HepG2 (cell line): Measurements from ENCODE around the gene HOXC11. TPM values are rescaled to one million over a fixed set of nuclear protein-coding genes. Genes with fewer than 3 reads are reported as not detected.

Experiments
- ATAC-seq: fragments of 200-7000 bp; cut with Tn5 transposase; 3 replicates; pipeline ENCODE4 v1.9.1; 2020; ENCODE audit warnings: mild to moderate bottlenecking, moderate library complexity
- BruUV-seq: library from RNA; stranded (reverse); fragments of 400-500 nt; replicated peaks from 2 replicates; lab custom pipeline; 2021; lab: Mats Ljungman, UMichigan
- CTCF ChIA-PET: fragments of 300-600 bp; formaldehyde crosslinking; extraction: SDS; loops from one replicate; lab custom pipeline; 2021; ENCODE audit warnings: low total read pairs, inconsistent platforms, low intra/inter-chr PET ratio; lab: Yijun Ruan, JAX
- POLR2A ChIA-PET: fragments of 350-600 bp; sonication (Branson Sonifier 250); formaldehyde crosslinking; loops from one replicate; lab custom pipeline; 2020; ENCODE audit warnings: antibody characterized with exemption, inconsistent platforms; lab: Yijun Ruan, JAX
- DNase-seq: peaks from one replicate; pipeline ENCODE4 v3.0.0-alpha.2; 2015; ENCODE audit warnings: low spot score
- FAIRE-seq: peaks from 3 replicates; lab custom pipeline; 2011; peaks lifted over from hg19 to GRCh38; lab: Jason Lieb, UNC
- H2AFZ ChIP-seq: one replicate; pipeline ENCODE4 v1.6.1; 2011; ENCODE audit warnings: low read length, inconsistent platforms
- H3K27ac ChIP-seq: fragments of 300-600 bp; 3 replicates; pipeline ENCODE4 v1.8.0; 2011; ENCODE audit warnings: mixed run types, mild to moderate bottlenecking, mixed read lengths, low read length, inconsistent platforms; ENCODE audit not compliant: insufficient read depth; ENCODE audit errors: extremely low read length
- H3K27me3 ChIP-seq, 2 experiments: fragments of 200-600 bp in 1 of 2; 2 replicates in 1 of 2; 3 replicates in 1 of 2; pipeline versions ENCODE4 v1.6.0 to v1.8.0; 2011; ENCODE audit warnings: low read length in 2 of 2, mild to moderate bottlenecking in 2 of 2, moderate library complexity in 2 of 2, inconsistent platforms in 1 of 2; ENCODE audit not compliant: insufficient read depth in 2 of 2, control insufficient read depth in 1 of 2
- H3K36me3 ChIP-seq, 2 experiments: fragments of 200-600 bp in 1 of 2; replicated peaks in 1 of 2; 2 replicates in 1 of 2; 3 replicates in 1 of 2; pipeline versions ENCODE4 v1.5.1 to v1.8.0; 2011; ENCODE audit warnings: low read length in 2 of 2, inconsistent platforms in 1 of 2; ENCODE audit not compliant: insufficient read depth in 2 of 2, control insufficient read depth in 1 of 2
- H3K4me1 ChIP-seq: 2 replicates; pipeline ENCODE4 v1.5.1; 2012; ENCODE audit warnings: low read length, inconsistent platforms; ENCODE audit not compliant: insufficient read depth
- H3K4me2 ChIP-seq: 2 replicates; pipeline ENCODE4 v1.6.0; 2011; ENCODE audit warnings: low read depth, low read length, inconsistent platforms
- H3K4me3 ChIP-seq, 3 experiments: fragments of 200-600 bp in 1 of 3; sonication (generic), shearing (Covaris generic) in 1 of 3; replicated peaks in 1 of 3; 2 replicates each; pipeline ENCODE4 v1.5.1; 2011 to 2016; ENCODE audit warnings: low read length in 3 of 3, inconsistent platforms in 2 of 3, low read depth in 2 of 3, mild to moderate bottlenecking in 2 of 3, control low read depth in 1 of 3, mixed read lengths in 1 of 3; ENCODE audit not compliant: insufficient read depth in 1 of 3
- H3K79me2 ChIP-seq: one replicate; pipeline ENCODE4 v1.6.1; 2011; ENCODE audit warnings: low read length, inconsistent platforms; ENCODE audit not compliant: insufficient read depth
- H3K9ac ChIP-seq: 2 replicates; pipeline ENCODE4 v1.6.0; 2011; ENCODE audit warnings: mild to moderate bottlenecking, low read depth, low read length, inconsistent platforms; ENCODE audit not compliant: insufficient read depth
- H3K9me3 ChIP-seq: 2 replicates; pipeline ENCODE4 v1.5.1; 2012; ENCODE audit warnings: mild to moderate bottlenecking, low read length
- H4K20me1 ChIP-seq: 2 replicates; pipeline ENCODE4 v1.6.0; 2011; ENCODE audit warnings: inconsistent platforms, mild to moderate bottlenecking, low read length, moderate library complexity; ENCODE audit not compliant: insufficient read depth
- CC2D1A ChIP-seq: sonication (generic); formaldehyde crosslinking; IDR thresholded peaks from 2 replicates; pipeline ENCODE4 v1.8.1; 2023; ENCODE audit warnings: mild to moderate bottlenecking, missing genetic modification reagents
- TRIM24 ChIP-seq: sonication (generic); formaldehyde crosslinking; IDR thresholded peaks from 2 replicates; pipeline ENCODE4 v1.8.0; 2022; ENCODE audit warnings: mild to moderate bottlenecking, missing genetic modification reagents
- ZBTB21 ChIP-seq: sonication (generic); formaldehyde crosslinking; IDR thresholded peaks from 2 replicates; pipeline ENCODE4 v1.4.0; 2020; ENCODE audit warnings: missing genetic modification reagents
- ZNF230 ChIP-seq: sonication (generic); formaldehyde crosslinking; IDR thresholded peaks from 2 replicates; pipeline ENCODE4 v1.4.0; 2020; ENCODE audit warnings: mild to moderate bottlenecking, missing genetic modification reagents
- ZNF543 ChIP-seq: sonication (generic); formaldehyde crosslinking; IDR thresholded peaks from 2 replicates; pipeline ENCODE4 v1.4.0; 2020; ENCODE audit warnings: mild to moderate bottlenecking, missing genetic modification reagents
- ZSCAN20 ChIP-seq: sonication (generic); formaldehyde crosslinking; IDR thresholded peaks from 2 replicates; pipeline ENCODE4 v1.4.0; 2020; ENCODE audit warnings: missing genetic modification reagents, mild to moderate bottlenecking, borderline replicate concordance
- WGBS: methylation state at CpG from one replicate; pipeline ENCODE4 v1.1.6; 2017; ENCODE audit warnings: low lambda C conversion rate; 5-methylcytosine and 5-hydroxymethylcytosine counted together
- in situ Hi-C: cut with HindIII; loops from 2 replicates; pipeline ENCODE4 v1.10.0; 2017; ENCODE audit warnings: low pct_unique_long_range_greater_than_20kb; ENCODE audit not compliant: extremely low pct_ligation_motif_present
- intact Hi-C: fragments of 100-400 bp; cut with micrococcal nuclease; formaldehyde crosslinking; loops from one replicate; pipeline ENCODE4 v1.10.0; 2022; ENCODE audit not compliant: unreplicated experiment
- polyA plus RNA-seq, 8 experiments: library from polyadenylated mRNA; depleted of rRNA in 3 of 8; stranded (reverse) in 7 of 8; unstranded in 1 of 8; fragments of >200 nt; fragmentation: Illumina TruSeq in 4 of 8; extraction: Trizol in 4 of 8; gene quantifications; 2 replicates each; pipeline versions ENCODE4 v1.2.1 to v1.2.3, GENCODE V29; 2011 to 2016; ENCODE audit warnings: low read depth in 4 of 8, missing spikeins in 1 of 8, mixed read lengths in 1 of 8; ENCODE audit not compliant: insufficient read depth in 1 of 8
- total RNA-seq, 5 experiments: library from RNA; depleted of rRNA; stranded (reverse); fragments of >200 nt; fragmentation: Illumina TruSeq; extraction: Trizol; gene quantifications; 2 replicates each; pipeline ENCODE4 v1.2.3, GENCODE V29; 2016; ENCODE audit warnings: low read depth in 1 of 5
- TF ChIP-seq, protein P1 (sequence below): sonication (generic); formaldehyde crosslinking; IDR thresholded peaks from 2 replicates; pipeline ENCODE4 v1.4.0; 2020; ENCODE audit warnings: mild to moderate bottlenecking, missing genetic modification reagents
- TF ChIP-seq, protein P2 (sequence below): sonication (generic); formaldehyde crosslinking; IDR thresholded peaks from 2 replicates; pipeline ENCODE4 v1.4.0; 2020; ENCODE audit warnings: mild to moderate bottlenecking, missing genetic modification reagents
- TF ChIP-seq, protein P3 (sequence below): sonication (generic); formaldehyde crosslinking; IDR thresholded peaks from 2 replicates; pipeline ENCODE4 v1.4.0; 2020; ENCODE audit warnings: missing genetic modification reagents, borderline replicate concordance
- TF ChIP-seq, protein P4 (sequence below): sonication (generic); formaldehyde crosslinking; IDR thresholded peaks from 2 replicates; pipeline ENCODE4 v1.8.0; 2022; ENCODE audit warnings: mild to moderate bottlenecking, missing genetic modification reagents

The HOXC11 gene
- total and polyA plus RNA-seq, 2 of the 13 experiments (the other 11 are each of a cell fraction or from before 2014, with no cell fraction given) = not detected

- TF ChIP-seq, protein P1, sequence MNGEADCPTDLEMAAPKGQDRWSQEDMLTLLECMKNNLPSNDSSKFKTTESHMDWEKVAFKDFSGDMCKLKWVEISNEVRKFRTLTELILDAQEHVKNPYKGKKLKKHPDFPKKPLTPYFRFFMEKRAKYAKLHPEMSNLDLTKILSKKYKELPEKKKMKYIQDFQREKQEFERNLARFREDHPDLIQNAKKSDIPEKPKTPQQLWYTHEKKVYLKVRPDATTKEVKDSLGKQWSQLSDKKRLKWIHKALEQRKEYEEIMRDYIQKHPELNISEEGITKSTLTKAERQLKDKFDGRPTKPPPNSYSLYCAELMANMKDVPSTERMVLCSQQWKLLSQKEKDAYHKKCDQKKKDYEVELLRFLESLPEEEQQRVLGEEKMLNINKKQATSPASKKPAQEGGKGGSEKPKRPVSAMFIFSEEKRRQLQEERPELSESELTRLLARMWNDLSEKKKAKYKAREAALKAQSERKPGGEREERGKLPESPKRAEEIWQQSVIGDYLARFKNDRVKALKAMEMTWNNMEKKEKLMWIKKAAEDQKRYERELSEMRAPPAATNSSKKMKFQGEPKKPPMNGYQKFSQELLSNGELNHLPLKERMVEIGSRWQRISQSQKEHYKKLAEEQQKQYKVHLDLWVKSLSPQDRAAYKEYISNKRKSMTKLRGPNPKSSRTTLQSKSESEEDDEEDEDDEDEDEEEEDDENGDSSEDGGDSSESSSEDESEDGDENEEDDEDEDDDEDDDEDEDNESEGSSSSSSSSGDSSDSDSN (CRISPR knock-in tag) = peak; percentile 61
- TF ChIP-seq, protein P2, sequence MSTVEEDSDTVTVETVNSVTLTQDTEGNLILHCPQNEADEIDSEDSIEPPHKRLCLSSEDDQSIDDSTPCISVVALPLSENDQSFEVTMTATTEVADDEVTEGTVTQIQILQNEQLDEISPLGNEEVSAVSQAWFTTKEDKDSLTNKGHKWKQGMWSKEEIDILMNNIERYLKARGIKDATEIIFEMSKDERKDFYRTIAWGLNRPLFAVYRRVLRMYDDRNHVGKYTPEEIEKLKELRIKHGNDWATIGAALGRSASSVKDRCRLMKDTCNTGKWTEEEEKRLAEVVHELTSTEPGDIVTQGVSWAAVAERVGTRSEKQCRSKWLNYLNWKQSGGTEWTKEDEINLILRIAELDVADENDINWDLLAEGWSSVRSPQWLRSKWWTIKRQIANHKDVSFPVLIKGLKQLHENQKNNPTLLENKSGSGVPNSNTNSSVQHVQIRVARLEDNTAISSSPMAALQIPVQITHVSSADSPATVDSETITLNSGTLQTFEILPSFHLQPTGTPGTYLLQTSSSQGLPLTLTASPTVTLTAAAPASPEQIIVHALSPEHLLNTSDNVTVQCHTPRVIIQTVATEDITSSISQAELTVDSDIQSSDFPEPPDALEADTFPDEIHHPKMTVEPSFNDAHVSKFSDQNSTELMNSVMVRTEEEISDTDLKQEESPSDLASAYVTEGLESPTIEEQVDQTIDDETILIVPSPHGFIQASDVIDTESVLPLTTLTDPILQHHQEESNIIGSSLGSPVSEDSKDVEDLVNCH (CRISPR knock-in tag) = no peak
- TF ChIP-seq ZNF230 (CRISPR knock-in tag) (no peak), ZBTB21 (CRISPR knock-in tag) (no peak), ZNF543 (CRISPR knock-in tag) (0 out of 2 replicates have a peak, but pooled peaks have one; percentile 49)
- TF ChIP-seq, all 625 proteins: peak for 23
These were observed 11.7 kb upstream of the HOXC11 start (continued) for GRCh38 chr12:53961025-53961761.

- Histone ChIP-seq H3K4me2 (no peak overlapping the region), H3K4me1 (no peaks in the 10 kb centered on the region), H3K27ac (no peak overlapping the region), H3K79me2 (no peaks in the 10 kb centered on the region), H2AFZ (no peak overlapping the region), H4K20me1 (0 out of 2 replicates have a peak, but pooled peaks cover 2% of the 10 kb centered on the region), H3K36me3 (no peaks in the 10 kb centered on the region), H3K27me3 (peaks cover 17 to 96% of the 10 kb centered on the region in 2 experiments), H3K9ac (no peak overlapping the region), H3K4me3 (no peak overlapping the region), H3K9me3 (no peaks in the 10 kb centered on the region)
- CTCF ChIA-PET = no interaction called here
- intact Hi-C loops (no loop called here), in situ Hi-C loops (no loop called here)
- 68% methylated on average over 7 of the region's 7 CpGs for WGBS
- ATAC-seq (no peak), DNase-seq (no peak), FAIRE-seq (no peak)
- no TSS peak for BruUV-seq
- POLR2A ChIA-PET = no interaction called here
- TF ChIP-seq ZSCAN20 = no peak
- TF ChIP-seq, protein P3, sequence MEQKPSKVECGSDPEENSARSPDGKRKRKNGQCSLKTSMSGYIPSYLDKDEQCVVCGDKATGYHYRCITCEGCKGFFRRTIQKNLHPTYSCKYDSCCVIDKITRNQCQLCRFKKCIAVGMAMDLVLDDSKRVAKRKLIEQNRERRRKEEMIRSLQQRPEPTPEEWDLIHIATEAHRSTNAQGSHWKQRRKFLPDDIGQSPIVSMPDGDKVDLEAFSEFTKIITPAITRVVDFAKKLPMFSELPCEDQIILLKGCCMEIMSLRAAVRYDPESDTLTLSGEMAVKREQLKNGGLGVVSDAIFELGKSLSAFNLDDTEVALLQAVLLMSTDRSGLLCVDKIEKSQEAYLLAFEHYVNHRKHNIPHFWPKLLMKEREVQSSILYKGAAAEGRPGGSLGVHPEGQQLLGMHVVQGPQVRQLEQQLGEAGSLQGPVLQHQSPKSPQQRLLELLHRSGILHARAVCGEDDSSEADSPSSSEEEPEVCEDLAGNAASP = no peak
- no peak for TF ChIP-seq TRIM24 (CRISPR knock-in tag)
- TF ChIP-seq CC2D1A (CRISPR knock-in tag) = no peak
- TF ChIP-seq, protein P4, sequence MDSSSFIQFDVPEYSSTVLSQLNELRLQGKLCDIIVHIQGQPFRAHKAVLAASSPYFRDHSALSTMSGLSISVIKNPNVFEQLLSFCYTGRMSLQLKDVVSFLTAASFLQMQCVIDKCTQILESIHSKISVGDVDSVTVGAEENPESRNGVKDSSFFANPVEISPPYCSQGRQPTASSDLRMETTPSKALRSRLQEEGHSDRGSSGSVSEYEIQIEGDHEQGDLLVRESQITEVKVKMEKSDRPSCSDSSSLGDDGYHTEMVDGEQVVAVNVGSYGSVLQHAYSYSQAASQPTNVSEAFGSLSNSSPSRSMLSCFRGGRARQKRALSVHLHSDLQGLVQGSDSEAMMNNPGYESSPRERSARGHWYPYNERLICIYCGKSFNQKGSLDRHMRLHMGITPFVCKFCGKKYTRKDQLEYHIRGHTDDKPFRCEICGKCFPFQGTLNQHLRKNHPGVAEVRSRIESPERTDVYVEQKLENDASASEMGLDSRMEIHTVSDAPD (CRISPR knock-in tag) = no peak
These were observed 9.9 kb upstream of the HOXC11 start for GRCh38 chr12:53963005-53963404.
